Measurements from ENCODE around the gene ABCA7. TPM values are rescaled to one million over a fixed set of nuclear protein-coding genes. Genes with fewer than 3 reads are reported as not detected.
A peak's percentile ranks its signal among the peaks of the same experiment; 100 is the strongest.

ABCA7 gene
- total and polyA plus RNA-seq, 4 donors, result 3.0 to 60.9 (median 4.8) TPM

GRCh38 chr19:1086613-1087012 is 46.7 kb downstream of the ABCA7 start:
- Histone ChIP-seq H3K27ac (ENCODE audit: low read depth in 1 of 2, low read length in 2 of 2) (no peak overlapping the region), H3K36me3 (ENCODE audit: control insufficient read depth in 4 of 4, insufficient read depth in 3 of 4, low read depth in 1 of 4, low read length in 3 of 4) (peaks cover 9 to 27% (median 20%) of the 10 kb centered on the region in 4 donors), H3K4me3 (ENCODE audit: low read depth in 1 of 3, low read length in 3 of 3) (no peak overlapping the region), H3K9ac (ENCODE audit: low read depth in 1 of 2, low read length in 2 of 2) (no peak overlapping the region), H3K9me3 (ENCODE audit: control insufficient read depth in 4 of 4, low read length in 3 of 4) (no peaks in the 10 kb centered on the region), H3K27me3 (ENCODE audit: control insufficient read depth in 4 of 4, insufficient read depth in 4 of 4, low read length in 3 of 4) (no peaks in the 10 kb centered on the region), H3K4me1 (ENCODE audit: control insufficient read depth in 4 of 4, insufficient read depth in 4 of 4, low read length in 3 of 4) (peaks cover 2 to 27% (median 9%) of the 10 kb centered on the region in 4 donors)
- no peak for TF ChIP-seq REST (IDR thresholded peaks at IDR 0.05)
- DNase-seq (ENCODE audit: low spot score), result no peak
- 86% methylated on average over 21 of the region's 21 CpGs for WGBS

GRCh38 chr19:1087813-1088415 is 48.0 kb downstream of the ABCA7 start:
- no peaks in the 10 kb centered on the region for H3K27me3 ChIP-seq (ENCODE audit: control insufficient read depth in 4 of 4, insufficient read depth in 4 of 4, low read length in 3 of 4)
- TF ChIP-seq HNF4A (conservative IDR thresholded peaks at IDR 0.05) (no peak), REST (IDR thresholded peaks at IDR 0.05) (no peak), EGR1 (IDR thresholded peaks at IDR 0.05; ENCODE audit: low read depth in 2 of 2) (no peak), YY1 (IDR thresholded peaks at IDR 0.05) (no peak), TAF1 (conservative IDR thresholded peaks at IDR 0.05) (no peak), FOXA1 (IDR thresholded peaks at IDR 0.05) (no peak), SP1 (IDR thresholded peaks at IDR 0.05) (no peak), JUND (IDR thresholded peaks at IDR 0.05) (no peak), ATF3 (IDR thresholded peaks at IDR 0.05) (no peak), FOXA2 (IDR thresholded peaks at IDR 0.05) (no peak), HNF4G (IDR thresholded peaks at IDR 0.05) (no peak)
- peak overlapping the region; percentile 20 to 55 for H3K27ac ChIP-seq (ENCODE audit: low read depth in 1 of 2, low read length in 2 of 2)
- peaks cover 0 to 18% (median 3%) of the 10 kb centered on the region in 4 donors for H3K4me1 ChIP-seq (ENCODE audit: control insufficient read depth in 4 of 4, insufficient read depth in 4 of 4, low read length in 3 of 4)
- H3K4me3 ChIP-seq (ENCODE audit: low read depth in 1 of 3, low read length in 3 of 3), result no peak overlapping the region
- no peak overlapping the region for H3K9ac ChIP-seq (ENCODE audit: low read depth in 1 of 2, low read length in 2 of 2)
- WGBS, result 69% methylated on average over 27 of the region's 27 CpGs
- no peak for DNase-seq (ENCODE audit: low spot score)
- no peaks in the 10 kb centered on the region for H3K9me3 ChIP-seq (ENCODE audit: control insufficient read depth in 4 of 4, low read length in 3 of 4)
- H3K36me3 ChIP-seq (ENCODE audit: control insufficient read depth in 4 of 4, insufficient read depth in 3 of 4, low read depth in 1 of 4, low read length in 3 of 4), result peaks cover 9 to 27% (median 22%) of the 10 kb centered on the region in 4 donors
